GM19328 (cell line): ENCODE data around the gene NDUFA11.

ENCODE experiments used
- ATAC-seq: cut with Tn5 transposase; IDR thresholded peaks from one replicate; pipeline ENCODE4 v1.9.1; 2021; ENCODE audit warnings: mild to moderate bottlenecking, moderate library complexity; ENCODE audit not compliant: unreplicated experiment

The NDUFA11 gene

GRCh38 chr19:5910638-5910907, 7.0 kb upstream of the NDUFA11 start:
- ATAC-seq = no peak

DNA sequence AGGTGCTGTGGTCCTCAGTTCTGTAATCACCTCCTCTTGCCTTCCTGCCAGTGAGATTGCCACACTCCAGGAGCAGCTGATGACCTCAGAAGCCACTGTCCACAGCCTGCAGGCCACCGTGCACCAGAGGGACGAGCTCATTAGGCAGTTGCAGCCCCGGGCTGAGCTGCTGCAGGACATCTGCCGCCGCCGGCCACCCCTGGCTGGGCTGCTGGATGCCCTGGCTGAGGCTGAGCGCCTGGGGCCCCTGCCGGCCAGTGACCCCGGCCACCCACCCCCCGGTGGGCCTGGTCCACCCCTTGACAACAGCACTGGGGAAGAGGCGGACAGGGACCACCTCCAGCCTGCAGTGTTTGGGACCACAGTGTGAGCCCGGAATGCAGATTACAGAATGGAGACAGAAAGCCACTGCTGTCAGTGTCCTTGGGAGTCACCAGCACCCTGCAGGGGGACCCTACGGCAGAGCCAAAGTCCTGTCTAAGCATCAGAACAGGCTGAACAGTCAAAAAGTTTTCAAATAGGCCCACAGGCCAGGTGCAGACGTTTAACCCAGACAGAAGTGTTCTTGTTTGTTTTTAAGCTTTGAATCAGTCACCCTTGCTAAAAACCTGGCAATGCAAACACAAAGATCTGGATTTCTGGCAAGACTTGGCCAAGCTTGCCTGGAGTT, 5.3 kb upstream of the NDUFA11 start:
- ATAC-seq = no peak

GRCh38 chr19:5907241-5907640, 3.7 kb upstream of the NDUFA11 start:
- ATAC-seq = no peak

DNA sequence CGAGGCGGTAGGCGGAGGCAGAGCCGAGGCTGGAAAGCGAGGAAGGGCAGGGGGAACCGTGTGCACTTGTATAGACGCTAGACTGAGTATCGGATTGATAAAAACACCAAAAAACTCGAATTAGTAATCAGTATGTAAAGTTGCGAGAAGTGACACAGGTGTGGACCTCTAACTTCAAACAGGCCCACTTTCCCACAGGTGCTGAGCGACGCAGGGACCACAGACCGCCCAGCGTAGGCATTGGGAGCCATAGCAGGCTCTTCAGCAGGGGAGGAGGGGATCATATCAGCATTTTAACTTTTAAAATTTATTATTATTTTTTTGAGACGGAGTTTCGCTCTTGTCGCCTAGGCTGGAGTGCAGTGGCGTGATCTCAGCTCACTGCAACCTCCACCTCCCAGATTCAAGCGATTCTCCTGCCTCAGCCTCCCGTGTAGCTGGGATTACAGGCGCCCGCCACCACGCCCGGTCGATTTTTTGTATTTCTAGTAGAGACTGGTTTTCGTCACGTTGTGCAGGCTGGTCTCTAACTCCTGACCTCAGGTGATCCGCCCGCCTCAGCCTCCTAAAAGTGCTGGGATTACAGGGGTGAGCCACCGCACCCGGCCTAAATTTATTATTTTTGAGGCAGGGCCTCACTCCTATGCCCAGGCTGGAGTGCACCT, 1.7 kb upstream of the NDUFA11 start:
- no peak for ATAC-seq

- peak; percentile 79 for ATAC-seq
Observed at GRCh38 chr19:5904352-5905113, 943 bp upstream of the NDUFA11 start, which contains the start of gene VMAC. Gene VMAC, plus strand, starts transcription at chr19:5904872. Its CDS starts 19 bp downstream, at chr19:5904891.

DNA sequence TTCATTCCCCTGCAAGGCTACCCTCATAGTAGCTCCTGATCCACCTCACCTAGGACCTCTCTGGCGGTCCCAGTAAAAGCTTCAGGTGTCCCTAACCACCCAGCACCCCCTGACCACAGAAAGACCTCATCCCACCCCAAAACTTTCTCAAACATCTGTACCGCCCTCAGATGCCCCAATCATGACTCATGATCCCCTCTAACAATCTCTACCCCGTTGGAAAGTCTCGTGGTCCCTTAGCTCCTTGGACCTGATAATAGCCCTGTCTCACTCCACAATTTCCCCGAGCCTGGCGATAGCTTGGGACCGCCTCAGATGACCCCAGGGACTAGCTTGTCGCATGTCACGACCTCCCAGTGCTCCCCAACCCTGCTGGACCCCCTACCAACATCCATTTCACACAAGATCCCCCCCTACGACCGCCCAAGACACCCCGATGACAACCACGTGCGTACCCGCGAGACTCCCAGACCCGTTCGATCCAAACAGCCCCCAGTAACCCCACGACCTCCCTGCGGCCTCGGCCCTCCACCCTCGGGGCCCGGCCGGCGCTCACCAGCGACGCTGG, 450 bp downstream of the NDUFA11 start:
- ATAC-seq = no peak

GRCh38 chr19:5900976-5901375, 2.6 kb downstream of the NDUFA11 start:
- no peak for ATAC-seq

DNA sequence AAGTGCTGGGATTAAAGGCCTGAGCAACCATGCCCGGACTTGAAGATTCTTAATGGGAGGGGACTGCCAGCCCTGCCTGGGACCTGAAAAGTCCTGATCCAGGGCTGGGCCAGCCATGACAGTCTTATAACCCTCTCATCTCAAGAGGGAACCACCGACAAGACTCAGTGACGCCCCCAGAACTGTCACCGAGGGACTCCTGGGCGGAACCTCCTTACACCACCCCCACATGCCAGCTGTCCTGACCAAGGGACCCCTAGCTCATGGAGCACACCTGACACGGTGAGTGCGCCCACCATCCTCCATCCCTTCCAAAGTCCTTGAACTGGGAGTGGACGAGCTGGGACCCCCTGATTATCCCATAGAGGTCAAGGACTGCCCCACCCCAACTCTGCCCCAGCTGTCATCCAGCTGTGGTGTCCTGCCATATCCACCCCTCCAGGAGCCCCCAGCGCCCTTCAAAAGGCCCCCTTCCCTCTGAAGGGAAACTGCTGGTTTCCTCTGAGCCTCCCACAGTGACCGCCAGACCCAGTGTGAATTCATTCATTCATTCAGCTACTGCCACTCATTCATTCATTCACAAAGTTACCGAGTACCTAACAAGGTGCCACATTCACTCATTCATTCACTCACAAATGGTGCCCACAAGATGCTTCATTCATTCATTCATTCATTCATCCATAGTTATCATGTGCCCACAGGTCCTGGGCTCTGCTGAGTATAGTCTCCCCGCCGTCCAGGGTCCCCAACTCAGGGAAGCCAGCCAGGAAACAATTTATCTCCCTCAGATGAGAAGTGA, 3.7 kb downstream of the NDUFA11 start:
- ATAC-seq = no peak

DNA sequence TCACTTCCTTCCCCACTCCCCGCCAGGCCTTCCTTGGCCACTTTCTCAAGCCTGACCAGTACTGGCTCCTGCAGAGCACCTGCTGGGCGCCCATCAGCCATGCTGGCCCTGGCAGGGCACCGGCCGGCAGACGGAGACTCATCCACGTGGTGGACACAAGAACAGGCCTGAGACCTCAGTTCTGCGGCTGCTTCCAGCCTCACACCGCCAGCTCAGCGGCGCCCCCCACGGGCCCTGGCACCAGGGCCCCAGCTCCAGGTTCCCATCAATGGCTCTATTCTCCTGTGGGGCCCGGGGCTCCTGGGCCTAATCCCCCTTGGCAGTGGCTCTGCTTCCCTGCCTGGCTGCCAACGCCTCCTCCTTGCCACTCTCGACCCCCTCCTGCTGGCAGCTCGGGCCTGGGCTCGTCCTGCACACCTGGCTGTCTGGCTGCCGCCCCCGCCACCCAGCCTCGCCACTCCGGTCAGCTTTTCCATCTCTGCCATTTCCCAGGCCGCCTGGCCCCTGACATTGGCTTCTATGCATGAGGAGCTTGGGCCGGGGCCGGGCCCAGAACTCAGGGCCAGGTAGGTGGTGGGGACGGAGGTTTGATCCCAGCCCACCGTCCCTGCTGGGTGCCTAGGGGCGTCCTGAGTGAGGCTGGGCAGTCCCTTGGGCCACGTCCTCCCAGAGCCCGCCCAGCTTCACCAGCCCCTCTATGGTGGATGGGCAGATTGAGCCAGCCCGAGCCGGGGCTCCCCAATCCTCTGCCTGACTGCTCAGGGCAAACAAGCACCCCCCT, 6.2 kb downstream of the NDUFA11 start:
- no peak for ATAC-seq

- ATAC-seq = no peak
Observed at GRCh38 chr19:5896365-5897076, 7.1 kb downstream of the NDUFA11 start.

DNA sequence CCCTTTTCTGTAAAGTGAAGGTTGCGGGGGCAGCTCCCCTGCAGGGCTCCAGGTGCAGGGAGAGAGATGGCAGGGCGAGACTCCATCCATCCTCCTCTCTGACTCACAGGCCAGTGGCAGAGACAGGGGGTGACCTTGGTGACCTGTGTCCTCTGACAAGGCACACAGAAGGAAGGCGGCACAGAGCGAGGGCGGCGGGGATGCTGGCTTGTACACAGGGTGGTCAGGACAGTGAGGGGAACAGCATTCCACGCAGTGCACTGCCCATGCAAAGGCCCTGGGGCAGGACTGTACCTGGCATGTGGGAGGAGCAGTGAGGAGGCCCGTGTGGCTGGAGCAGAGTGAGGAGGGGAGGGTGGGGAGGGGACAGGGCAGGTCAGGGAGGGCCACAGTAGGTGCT, 7.7 kb downstream of the NDUFA11 start:
- ATAC-seq = no peak

GRCh38 chr19:5895409-5895808, 8.2 kb downstream of the NDUFA11 start:
- ATAC-seq = no peak

DNA sequence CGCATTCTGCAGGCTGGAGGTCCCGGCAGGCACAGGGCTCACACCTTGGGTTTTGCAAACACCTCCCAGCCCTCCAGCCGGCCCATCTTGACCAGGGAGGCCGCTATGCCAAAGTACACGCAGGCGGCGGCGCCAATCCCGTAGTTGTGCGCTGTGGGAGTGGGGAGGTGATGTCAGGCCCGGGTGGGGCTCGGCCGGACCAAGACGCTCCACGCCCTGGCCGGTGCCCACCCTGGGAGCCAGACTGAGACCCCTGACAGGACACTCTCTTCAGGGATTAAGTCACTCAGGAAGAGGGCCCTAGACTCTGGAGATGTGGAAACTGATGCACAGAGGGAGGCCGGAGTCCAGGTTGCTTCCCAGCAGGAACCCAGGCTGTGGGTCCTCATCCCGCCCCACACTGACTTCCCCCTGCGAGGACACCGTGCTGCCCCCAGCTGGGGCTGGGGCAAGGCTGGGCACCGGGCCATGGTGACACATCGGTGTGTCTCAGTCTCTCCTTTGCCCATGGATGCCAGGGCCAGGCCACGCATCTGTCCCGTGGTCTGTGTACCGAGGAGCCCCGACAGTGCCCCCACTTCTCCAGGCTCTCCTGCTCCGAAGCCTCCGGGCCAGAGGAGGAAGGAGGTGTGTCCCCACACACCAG, 8.8 kb downstream of the NDUFA11 start:
- no peak for ATAC-seq

GRCh38 chr19:5893907-5894703, 9.5 kb downstream of the NDUFA11 start:
- ATAC-seq = no peak

DNA sequence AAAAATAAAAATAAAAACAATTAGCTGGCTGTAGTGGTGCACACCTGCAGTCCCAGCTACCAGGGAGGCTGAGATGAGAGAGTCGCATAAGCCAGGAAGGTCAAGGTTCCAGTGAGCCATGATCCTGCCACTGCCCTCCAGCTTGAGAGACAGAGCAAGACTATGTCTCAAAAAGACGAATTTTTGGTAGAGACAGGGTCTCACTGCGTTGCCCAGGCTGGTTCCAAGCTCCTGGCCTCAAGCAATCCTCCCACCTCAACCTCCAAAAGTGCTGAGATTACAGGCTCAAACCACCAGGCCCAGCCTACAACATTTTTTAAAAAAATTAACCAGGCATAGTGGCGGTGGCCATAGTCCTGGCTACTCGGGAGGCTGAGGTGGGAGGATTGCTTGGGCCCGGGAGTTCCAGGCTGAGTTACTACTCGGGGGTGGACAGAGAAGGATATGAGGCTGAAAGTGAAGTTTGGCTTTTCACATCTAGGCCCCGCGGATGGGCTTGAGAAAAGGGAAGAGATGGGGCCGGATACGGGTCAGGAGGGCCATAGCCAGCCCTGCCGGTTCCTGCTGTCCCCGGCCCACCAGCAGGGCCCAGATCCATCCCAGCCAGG, 10.2 kb downstream of the NDUFA11 start:
- ATAC-seq = no peak

- ATAC-seq = no peak
Observed at GRCh38 chr19:5892772-5893275, 10.8 kb downstream of the NDUFA11 start.

- ATAC-seq = no peak
Observed at GRCh38 chr19:5891938-5892771, 11.4 kb downstream of the NDUFA11 start.
